Endothelial cell of umbilical vein (primary cell): ENCODE data around the gene EFTUD2. TPM values are rescaled to one million over a fixed set of nuclear protein-coding genes. Genes with fewer than 3 reads are reported as not detected.

Experiments
- BruUV-seq: library from RNA; stranded (reverse); fragments of 400-500 nt; replicated peaks from 2 replicates; lab custom pipeline; 2021; lab: Mats Ljungman, UMichigan
- CTCF ChIA-PET: fragments of 300-600, 350-600 bp; sonication (Branson Sonifier 250); formaldehyde crosslinking; loops from one replicate; lab custom pipeline; 2021; ENCODE audit warnings: antibody characterized with exemption, inconsistent platforms; lab: Charles Lee
- POLR2A ChIA-PET: fragments of 300-600, 350-600 bp; sonication (Branson Sonifier 250); formaldehyde crosslinking; loops from one replicate; lab custom pipeline; 2021; ENCODE audit warnings: antibody characterized with exemption, inconsistent platforms; lab: Charles Lee
- DNase-seq: peaks from one replicate; pipeline ENCODE4 v3.0.0-alpha.2; 2011; ENCODE audit warnings: low read depth, low spot score
- FAIRE-seq: peaks from 2 replicates; lab custom pipeline; 2011; peaks lifted over from hg19 to GRCh38; lab: Jason Lieb, UNC
- H2AFZ ChIP-seq: 2 replicates; pipeline ENCODE4 v1.6.0; 2012; ENCODE audit warnings: low read depth, low read length, control low read depth, inconsistent platforms
- H3K27ac ChIP-seq: 2 replicates; pipeline ENCODE4 v1.5.1; 2011; ENCODE audit warnings: low read depth, mild to moderate bottlenecking, control low read depth, low read length, moderate library complexity; ENCODE audit not compliant: insufficient read depth
- H3K27me3 ChIP-seq, 2 experiments: 2 replicates each; pipeline versions ENCODE4 v1.6.0 to v1.6.1; 2011; ENCODE audit warnings: low read length in 2 of 2, mixed read lengths in 1 of 2; ENCODE audit not compliant: control insufficient read depth in 2 of 2, insufficient read depth in 2 of 2
- H3K36me3 ChIP-seq, 2 experiments: 2 replicates in 1 of 2; 3 replicates in 1 of 2; pipeline ENCODE4 v1.5.1; 2011; ENCODE audit warnings: low read length in 2 of 2, mild to moderate bottlenecking in 1 of 2, moderate library complexity in 1 of 2; ENCODE audit not compliant: control insufficient read depth in 2 of 2, insufficient read depth in 2 of 2; ENCODE audit errors: extremely low read depth in 1 of 2
- H3K4me1 ChIP-seq: 3 replicates; pipeline ENCODE4 v1.5.1; 2011; ENCODE audit warnings: mild to moderate bottlenecking, low read length; ENCODE audit not compliant: control insufficient read depth, insufficient read depth; ENCODE audit errors: extremely low read depth
- H3K4me2 ChIP-seq: 2 replicates; pipeline ENCODE4 v1.6.1; 2011; ENCODE audit warnings: low read length, control low read depth, mixed read lengths; ENCODE audit not compliant: insufficient read depth
- H3K4me3 ChIP-seq, 3 experiments: fragments of 200-600 bp in 1 of 3; sonication (generic), shearing (Covaris generic) in 1 of 3; replicated peaks in 1 of 3; 2 replicates each; pipeline ENCODE4 v1.5.1; 2011 to 2016; ENCODE audit warnings: control low read depth in 3 of 3, low read length in 3 of 3, mild to moderate bottlenecking in 2 of 3, inconsistent platforms in 1 of 3, low read depth in 1 of 3, moderate library complexity in 1 of 3; ENCODE audit not compliant: insufficient read depth in 1 of 3
- H3K79me2 ChIP-seq: 2 replicates; pipeline ENCODE4 v1.6.0; 2012; ENCODE audit warnings: low read length, inconsistent platforms; ENCODE audit not compliant: control insufficient read depth, insufficient read depth
- H3K9ac ChIP-seq: replicated peaks from 2 replicates; pipeline ENCODE3; 2011; ENCODE audit warnings: low read length, control low read depth; ENCODE audit not compliant: insufficient read depth; ENCODE audit errors: extremely low read depth
- H3K9me1 ChIP-seq: replicated peaks from 3 replicates; pipeline ENCODE4 v1.6.0; 2011; ENCODE audit warnings: mild to moderate bottlenecking, low read length; ENCODE audit not compliant: control insufficient read depth, insufficient read depth; ENCODE audit errors: extremely low read depth
- H3K9me3 ChIP-seq: replicated peaks from 2 replicates; pipeline ENCODE4 v1.5.1; 2012; ENCODE audit warnings: low read length, inconsistent platforms; ENCODE audit not compliant: control insufficient read depth, insufficient read depth
- H4K20me1 ChIP-seq: replicated peaks from 2 replicates; pipeline ENCODE3; 2011; ENCODE audit warnings: mild to moderate bottlenecking, low read length; ENCODE audit not compliant: control insufficient read depth, insufficient read depth; ENCODE audit errors: extremely low read depth
- CTCF ChIP-seq, 2 donors: IDR thresholded peaks; 1 replicate in 1 of 2; 2 replicates in 1 of 2; pipeline ENCODE4 v1.5.1; 2011; ENCODE audit warnings: low read length in 2 of 2, mild to moderate bottlenecking in 2 of 2, moderate library complexity in 2 of 2, control low read depth in 1 of 2, inconsistent platforms in 1 of 2, low read depth in 1 of 2; ENCODE audit not compliant: insufficient read depth in 1 of 2; ENCODE audit errors: extremely low read depth in 1 of 2
- EZH2 ChIP-seq: IDR thresholded peaks from 2 replicates; pipeline ENCODE4 v1.6.1; 2012; ENCODE audit warnings: borderline replicate concordance, low read depth, mild to moderate bottlenecking, moderate library complexity, low read length, inconsistent platforms; ENCODE audit not compliant: severe bottlenecking
- FOS ChIP-seq: IDR thresholded peaks from 2 replicates; pipeline ENCODE4 v1.6.1; 2011; ENCODE audit warnings: mild to moderate bottlenecking, low read length, moderate library complexity, borderline replicate concordance; ENCODE audit not compliant: insufficient read depth
- GATA2 ChIP-seq: IDR thresholded peaks from 2 replicates; pipeline ENCODE4 v1.7.0; 2011; ENCODE audit warnings: low read depth, mild to moderate bottlenecking, moderate library complexity, mixed read lengths, low read length; ENCODE audit not compliant: insufficient read length, insufficient read depth
- JUN ChIP-seq: IDR thresholded peaks from 2 replicates; pipeline ENCODE4 v1.6.1; 2011; ENCODE audit warnings: borderline replicate concordance, low read depth; ENCODE audit not compliant: insufficient read length, insufficient read depth
- MAX ChIP-seq: IDR thresholded peaks from 2 replicates; pipeline ENCODE4 v1.6.1; 2011; ENCODE audit not compliant: insufficient read depth, insufficient read length
- MYC ChIP-seq: IDR thresholded peaks from one replicate; pipeline ENCODE4 v1.6.1; 2011; ENCODE audit warnings: mild to moderate bottlenecking, low read depth, low read length
- POLR2A ChIP-seq: IDR thresholded peaks from 2 replicates; pipeline ENCODE4 v1.6.1; 2012; ENCODE audit warnings: low read depth, mild to moderate bottlenecking, control low read depth, low read length
- POLR2AphosphoS5 ChIP-seq: IDR thresholded peaks from 2 replicates; pipeline ENCODE4 v1.6.1; 2012; ENCODE audit warnings: low read depth, mild to moderate bottlenecking, control low read depth, low read length, moderate library complexity; ENCODE audit not compliant: insufficient read depth
- dilution Hi-C: fragments of 300-500 bp; cut with MboI; formaldehyde crosslinking; loops from one replicate; pipeline ENCODE4 v1.15.0; 2019; ENCODE audit warnings: low sequenced_read_pairs; ENCODE audit not compliant: extremely low pct_ligation_motif_present
- intact Hi-C: fragments of 100-400 bp; cut with micrococcal nuclease; formaldehyde crosslinking; loops from one replicate; pipeline ENCODE4 v1.10.0; 2022
- polyA plus RNA-seq, 4 experiments: library from polyadenylated mRNA; depleted of rRNA in 3 of 4; stranded (reverse) in 3 of 4; unstranded in 1 of 4; fragments of >200 nt; gene quantifications; 2 replicates each; pipeline versions ENCODE4 v1.2.1 to v1.2.3, GENCODE V29; 2011 to 2012; ENCODE audit warnings: missing spikeins in 1 of 4
- total RNA-seq: library from RNA; stranded (reverse); gene quantifications from 2 replicates; pipeline ENCODE4 v1.2.3, GENCODE V29; 2021

EFTUD2 gene
- total and polyA plus RNA-seq, 2 donors (not counting 3 experiments of a cell fraction or from before 2014, with no cell fraction given): 125 to 170 TPM

GRCh38 chr17:44942456-44942855, 43.2 kb upstream of the EFTUD2 start:
- BruUV-seq: no TSS peak
- intact Hi-C loops (no loop called here), dilution Hi-C loops (no loop called here)
- Histone ChIP-seq H3K9me3 (no peaks in the 10 kb centered on the region), H3K4me3 (no peak overlapping the region), H3K4me1 (peaks cover 5% of the 10 kb centered on the region), H3K9me1 (no peaks in the 10 kb centered on the region), H3K36me3 (no peaks in the 10 kb centered on the region), H3K79me2 (peaks cover 95% of the 10 kb centered on the region), H4K20me1 (no peaks in the 10 kb centered on the region), H2AFZ (no peak overlapping the region), H3K9ac (no peak overlapping the region), H3K27ac (no peak overlapping the region), H3K27me3 (no peaks in the 10 kb centered on the region), H3K4me2 (no peak overlapping the region)
- DNase-seq (no peak), FAIRE-seq (no peak)
- ChIA-PET POLR2A (no interaction called here), CTCF (interaction anchor here (0.9 to 3.0 kb wide), 2 partner anchors 22 to 78 kb away, joined by 3 to 13 read pairs; no protein-coding TSS in a partner anchor)
- TF ChIP-seq MYC (no peak), CTCF (IDR thresholded peaks at IDR 0.05; ENCODE audit: extremely low read depth in 1 of 2, insufficient read depth in 1 of 2, low read depth in 1 of 2, low read length in 2 of 2) (no peak), MAX (no peak), FOS (no peak), POLR2A (no peak), EZH2 (no peak), JUN (no peak), GATA2 (no peak), POLR2AphosphoS5 (no peak)
